ENCODE measurements around the gene CSF2. TPM values are rescaled to one million over a fixed set of nuclear protein-coding genes. Genes with fewer than 3 reads are reported as not detected.

Gene CSF2
- polyA plus RNA-seq, 2 donors, result 0.05 TPM; not detected in 1

DNA sequence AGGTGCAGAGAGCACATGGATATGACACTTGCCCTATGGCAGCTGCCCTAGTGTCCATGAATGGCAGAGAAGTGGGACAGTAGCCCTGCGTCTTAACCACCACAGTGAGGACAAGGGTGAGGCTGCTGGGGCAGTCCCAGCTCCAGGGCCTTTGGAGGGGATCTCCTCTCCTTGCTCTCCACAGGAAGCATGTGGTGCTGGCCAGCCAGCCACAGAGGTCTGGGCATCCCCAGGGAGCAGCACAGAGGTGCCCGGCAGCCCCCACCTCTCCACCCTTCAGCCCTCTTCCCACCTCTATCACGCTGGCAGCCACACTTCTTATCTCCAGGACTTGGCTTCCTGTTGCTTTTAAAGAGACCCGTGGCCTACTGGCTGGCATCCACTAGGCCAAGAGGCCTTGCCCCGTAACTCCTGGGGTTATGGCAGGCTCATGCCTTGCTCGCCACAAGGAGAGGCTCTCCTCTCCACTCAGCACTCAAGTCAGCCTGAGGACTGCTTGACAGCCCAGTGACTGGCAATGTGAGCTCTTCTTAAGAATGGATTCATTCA, 21.9 kb downstream of the CSF2 start:
- Histone ChIP-seq H3K36me3 (ENCODE audit: control insufficient read depth in 2 of 2, insufficient read depth in 2 of 2, low read length in 1 of 2) (no peaks in the 10 kb centered on the region), H3K4me3 (ENCODE audit: low read depth in 1 of 2, low read length in 2 of 2) (no peak overlapping the region), H3K27ac (ENCODE audit: low read depth in 2 of 2, low read length in 1 of 2) (no peak overlapping the region), H3K4me1 (ENCODE audit: control insufficient read depth in 2 of 2, insufficient read depth in 2 of 2, low read length in 1 of 2) (peaks cover 4 to 5% of the 10 kb centered on the region in 2 donors), H3K27me3 (ENCODE audit: control insufficient read depth in 1 of 2, insufficient read depth in 2 of 2, low read length in 2 of 2) (no peaks in the 10 kb centered on the region), H3K9me3 (ENCODE audit: control insufficient read depth in 2 of 2, insufficient read depth in 1 of 2, low read depth in 1 of 2, low read length in 1 of 2) (no peaks in the 10 kb centered on the region)
- WGBS, 2 donors, result 71 to 73% methylated on average over 6 of the region's 6 CpGs

DNA sequence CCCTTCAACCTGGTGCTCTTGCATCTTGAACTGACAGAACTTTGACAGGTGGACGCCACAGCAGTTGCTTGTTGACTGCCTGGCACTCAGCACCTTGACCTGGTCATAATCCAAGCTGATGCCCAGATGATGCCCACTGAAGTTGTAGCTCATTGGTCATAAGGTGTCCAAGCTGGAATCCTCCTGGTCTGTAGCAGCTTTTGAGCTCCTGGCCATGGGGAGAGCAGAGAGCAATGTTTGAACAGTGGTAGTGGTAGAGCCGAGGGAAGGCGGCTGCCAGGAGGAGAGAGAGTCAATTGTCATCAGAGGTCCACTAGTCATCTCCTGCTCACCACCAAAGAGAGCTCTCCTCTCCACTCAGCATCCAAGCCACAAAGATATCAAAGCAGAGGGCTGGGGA, 23.3 kb downstream of the CSF2 start:
- no peaks in the 10 kb centered on the region for H3K27me3 ChIP-seq (ENCODE audit: control insufficient read depth in 1 of 2, insufficient read depth in 2 of 2, low read length in 2 of 2)
- no peaks in the 10 kb centered on the region for H3K36me3 ChIP-seq (ENCODE audit: control insufficient read depth in 2 of 2, insufficient read depth in 2 of 2, low read length in 1 of 2)
- H3K4me3 ChIP-seq (ENCODE audit: low read depth in 1 of 2, low read length in 2 of 2), result no peak overlapping the region
- no peak overlapping the region for H3K27ac ChIP-seq (ENCODE audit: low read depth in 2 of 2, low read length in 1 of 2)
- 86 to 95% methylated on average over 3 of the region's 3 CpGs for whole genome bisulfite sequencing, 2 donors
- H3K4me1 ChIP-seq (ENCODE audit: control insufficient read depth in 2 of 2, insufficient read depth in 2 of 2, low read length in 1 of 2), result peaks cover 4 to 5% of the 10 kb centered on the region in 2 donors
- no peaks in the 10 kb centered on the region for H3K9me3 ChIP-seq (ENCODE audit: control insufficient read depth in 2 of 2, insufficient read depth in 1 of 2, low read depth in 1 of 2, low read length in 1 of 2)

DNA sequence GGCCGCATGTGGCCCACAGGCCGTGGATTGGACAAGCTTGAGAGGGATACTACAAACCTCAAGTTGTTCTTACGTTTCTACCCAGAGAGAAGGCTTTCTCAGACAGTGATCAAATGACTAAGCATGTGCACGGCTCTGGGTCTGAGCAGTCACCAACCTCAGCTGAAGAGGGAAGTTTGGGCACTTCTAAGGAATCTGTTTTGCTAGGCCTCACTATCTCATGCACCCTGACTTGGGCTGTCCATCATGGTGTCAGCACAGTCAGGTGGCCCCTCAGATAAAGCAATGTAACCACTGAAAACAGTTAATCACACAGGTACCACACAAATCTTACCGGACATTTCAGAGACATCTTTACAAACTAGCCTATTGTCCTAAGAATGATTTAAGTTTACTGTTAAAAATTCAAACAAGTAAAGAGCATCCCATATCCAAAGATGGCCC, 24.6 kb downstream of the CSF2 start:
- no peaks in the 10 kb centered on the region for H3K9me3 ChIP-seq (ENCODE audit: control insufficient read depth in 2 of 2, insufficient read depth in 1 of 2, low read depth in 1 of 2, low read length in 1 of 2)
- H3K27ac ChIP-seq (ENCODE audit: low read depth in 2 of 2, low read length in 1 of 2), result no peak overlapping the region
- no peaks in the 10 kb centered on the region for H3K27me3 ChIP-seq (ENCODE audit: control insufficient read depth in 1 of 2, insufficient read depth in 2 of 2, low read length in 2 of 2)
- H3K36me3 ChIP-seq (ENCODE audit: control insufficient read depth in 2 of 2, insufficient read depth in 2 of 2, low read length in 1 of 2), result no peaks in the 10 kb centered on the region
- H3K4me3 ChIP-seq (ENCODE audit: low read depth in 1 of 2, low read length in 2 of 2), result no peak overlapping the region
- WGBS, 2 donors, result 75 to 85% methylated on average over 5 of the region's 5 CpGs
- H3K4me1 ChIP-seq (ENCODE audit: control insufficient read depth in 2 of 2, insufficient read depth in 2 of 2, low read length in 1 of 2), result peaks cover 4 to 5% of the 10 kb centered on the region in 2 donors

DNA sequence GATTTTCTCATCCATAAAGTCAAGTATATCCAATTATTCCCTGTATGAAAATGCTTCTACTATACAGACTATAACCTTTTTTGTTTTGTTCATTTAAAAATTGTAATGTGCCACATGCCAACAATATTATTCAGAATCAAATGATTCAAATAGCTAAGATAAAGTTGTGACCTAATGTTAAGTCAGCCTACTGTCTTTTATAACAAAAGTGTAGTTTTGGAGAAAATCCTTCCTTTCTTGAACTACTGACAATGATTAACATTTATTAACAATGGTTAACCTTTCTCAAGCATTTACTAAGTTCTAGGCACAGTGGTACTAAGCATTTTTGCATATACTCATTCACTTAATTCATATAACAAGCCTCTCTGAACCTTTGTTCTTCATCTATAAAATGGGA, 25.0 kb downstream of the CSF2 start:
- Histone ChIP-seq H3K27ac (ENCODE audit: low read depth in 2 of 2, low read length in 1 of 2) (no peak overlapping the region), H3K27me3 (ENCODE audit: control insufficient read depth in 1 of 2, insufficient read depth in 2 of 2, low read length in 2 of 2) (no peaks in the 10 kb centered on the region), H3K4me1 (ENCODE audit: control insufficient read depth in 2 of 2, insufficient read depth in 2 of 2, low read length in 1 of 2) (peaks cover 4 to 5% of the 10 kb centered on the region in 2 donors), H3K4me3 (ENCODE audit: low read depth in 1 of 2, low read length in 2 of 2) (no peak overlapping the region), H3K36me3 (ENCODE audit: control insufficient read depth in 2 of 2, insufficient read depth in 2 of 2, low read length in 1 of 2) (no peaks in the 10 kb centered on the region), H3K9me3 (ENCODE audit: control insufficient read depth in 2 of 2, insufficient read depth in 1 of 2, low read depth in 1 of 2, low read length in 1 of 2) (no peaks in the 10 kb centered on the region)

DNA sequence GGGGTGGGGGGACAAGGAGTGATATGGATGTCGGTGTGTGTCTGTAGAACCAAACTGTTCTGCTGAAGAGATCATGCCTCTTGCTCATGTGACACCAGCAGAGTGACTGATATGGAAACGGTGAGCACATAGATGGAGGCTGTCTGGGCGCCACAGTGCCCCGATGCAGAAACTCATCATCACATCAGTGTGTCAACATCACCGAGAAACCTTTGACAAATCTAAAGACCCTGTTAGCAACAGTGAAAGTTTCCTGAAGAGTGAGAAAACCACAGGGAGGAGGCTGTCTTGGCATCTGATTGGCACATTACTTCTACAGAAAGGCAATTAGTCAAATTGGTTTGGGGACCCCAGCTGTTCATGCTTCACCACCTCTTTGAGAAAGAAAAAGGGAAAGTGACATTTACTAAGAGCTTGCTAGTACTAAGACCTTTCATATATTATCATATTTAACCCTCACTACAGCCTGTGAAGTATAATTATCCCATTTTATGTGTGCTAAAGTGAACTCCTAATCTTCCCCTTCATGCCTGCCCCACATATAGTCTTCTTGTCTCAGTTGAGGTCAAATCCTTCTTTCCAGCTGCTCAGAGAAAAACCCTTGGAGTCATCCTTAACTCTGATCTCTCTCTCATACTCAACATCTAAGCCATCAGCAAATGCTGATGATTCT, 25.6 kb downstream of the CSF2 start:
- Histone ChIP-seq H3K4me1 (ENCODE audit: control insufficient read depth in 2 of 2, insufficient read depth in 2 of 2, low read length in 1 of 2) (peaks cover 5 to 8% of the 10 kb centered on the region in 2 donors), H3K36me3 (ENCODE audit: control insufficient read depth in 2 of 2, insufficient read depth in 2 of 2, low read length in 1 of 2) (no peaks in the 10 kb centered on the region), H3K27ac (ENCODE audit: low read depth in 2 of 2, low read length in 1 of 2) (no peak overlapping the region), H3K4me3 (ENCODE audit: low read depth in 1 of 2, low read length in 2 of 2) (no peak overlapping the region), H3K27me3 (ENCODE audit: control insufficient read depth in 1 of 2, insufficient read depth in 2 of 2, low read length in 2 of 2) (no peaks in the 10 kb centered on the region), H3K9me3 (ENCODE audit: control insufficient read depth in 2 of 2, insufficient read depth in 1 of 2, low read depth in 1 of 2, low read length in 1 of 2) (no peaks in the 10 kb centered on the region)
- WGBS, 2 donors, result 65 to 68% methylated on average over 5 of the region's 5 CpGs

DNA sequence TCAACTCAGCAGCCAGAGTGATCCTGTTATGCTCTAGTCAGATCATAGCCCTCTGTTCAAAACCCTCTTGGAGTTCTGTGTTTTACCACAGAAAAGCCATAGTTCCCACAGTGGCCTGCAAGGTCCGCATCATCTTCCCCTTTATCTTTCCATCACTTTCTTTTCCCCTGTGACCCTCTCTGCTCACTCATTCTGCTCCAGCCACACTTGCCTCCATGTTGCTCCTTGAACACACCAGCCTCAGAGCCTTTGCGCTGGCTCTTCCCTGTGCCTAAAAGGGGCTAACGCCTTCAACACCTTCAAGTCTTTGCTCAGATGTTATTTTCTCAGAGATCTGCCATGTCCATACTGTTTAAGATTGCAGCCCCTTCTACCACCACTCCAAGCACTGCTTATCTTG, 26.3 kb downstream of the CSF2 start:
- H3K4me3 ChIP-seq (ENCODE audit: low read depth in 1 of 2, low read length in 2 of 2), result no peak overlapping the region
- H3K27me3 ChIP-seq (ENCODE audit: control insufficient read depth in 1 of 2, insufficient read depth in 2 of 2, low read length in 2 of 2), result no peaks in the 10 kb centered on the region
- H3K9me3 ChIP-seq (ENCODE audit: control insufficient read depth in 2 of 2, insufficient read depth in 1 of 2, low read depth in 1 of 2, low read length in 1 of 2), result no peaks in the 10 kb centered on the region
- H3K4me1 ChIP-seq (ENCODE audit: control insufficient read depth in 2 of 2, insufficient read depth in 2 of 2, low read length in 1 of 2), result peaks cover 0 to 8% of the 10 kb centered on the region in 2 donors
- no peak overlapping the region for H3K27ac ChIP-seq (ENCODE audit: low read depth in 2 of 2, low read length in 1 of 2)
- H3K36me3 ChIP-seq (ENCODE audit: control insufficient read depth in 2 of 2, insufficient read depth in 2 of 2, low read length in 1 of 2), result no peaks in the 10 kb centered on the region
- 90 to 92% methylated on average over 3 of the region's 3 CpGs for WGBS, 2 donors

DNA sequence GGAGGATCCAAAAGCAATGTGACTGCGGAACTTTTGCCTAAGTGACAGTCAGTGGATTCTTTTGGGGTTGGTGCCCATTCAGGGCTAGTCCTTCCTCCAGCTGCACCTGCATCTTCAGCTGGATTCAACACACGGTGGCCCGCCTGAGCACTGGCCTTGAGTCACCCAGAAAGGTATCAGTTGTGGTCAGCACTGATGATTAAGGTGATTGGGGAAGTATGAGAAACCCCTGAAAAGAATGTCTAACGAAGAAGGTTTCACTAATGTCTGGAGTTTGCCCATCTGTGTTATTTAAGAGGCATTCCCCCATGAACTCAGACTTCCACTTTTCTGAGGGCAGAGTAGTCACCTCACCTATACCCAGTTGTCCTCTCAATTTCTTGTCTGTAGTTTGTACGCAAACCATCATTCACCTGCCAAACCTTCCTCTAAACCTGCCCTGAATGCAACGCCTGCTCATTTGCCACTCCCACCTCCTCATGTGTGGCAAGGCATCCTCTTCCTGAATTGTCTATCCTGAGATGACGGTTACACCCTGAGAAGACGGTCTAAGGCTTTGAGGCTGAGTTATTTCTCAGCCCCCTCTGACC, 27.2 kb downstream of the CSF2 start:
- peaks cover 0 to 4% of the 10 kb centered on the region in 2 donors for H3K4me1 ChIP-seq (ENCODE audit: control insufficient read depth in 2 of 2, insufficient read depth in 2 of 2, low read length in 1 of 2)
- 75 to 77% methylated on average over 8 of the region's 8 CpGs for WGBS, 2 donors
- no peak overlapping the region for H3K4me3 ChIP-seq (ENCODE audit: low read depth in 1 of 2, low read length in 2 of 2)
- no peaks in the 10 kb centered on the region for H3K36me3 ChIP-seq (ENCODE audit: control insufficient read depth in 2 of 2, insufficient read depth in 2 of 2, low read length in 1 of 2)
- H3K9me3 ChIP-seq (ENCODE audit: control insufficient read depth in 2 of 2, insufficient read depth in 1 of 2, low read depth in 1 of 2, low read length in 1 of 2), result no peaks in the 10 kb centered on the region
- H3K27ac ChIP-seq (ENCODE audit: low read depth in 2 of 2, low read length in 1 of 2), result no peak overlapping the region
- H3K27me3 ChIP-seq (ENCODE audit: control insufficient read depth in 1 of 2, insufficient read depth in 2 of 2, low read length in 2 of 2), result no peaks in the 10 kb centered on the region

DNA sequence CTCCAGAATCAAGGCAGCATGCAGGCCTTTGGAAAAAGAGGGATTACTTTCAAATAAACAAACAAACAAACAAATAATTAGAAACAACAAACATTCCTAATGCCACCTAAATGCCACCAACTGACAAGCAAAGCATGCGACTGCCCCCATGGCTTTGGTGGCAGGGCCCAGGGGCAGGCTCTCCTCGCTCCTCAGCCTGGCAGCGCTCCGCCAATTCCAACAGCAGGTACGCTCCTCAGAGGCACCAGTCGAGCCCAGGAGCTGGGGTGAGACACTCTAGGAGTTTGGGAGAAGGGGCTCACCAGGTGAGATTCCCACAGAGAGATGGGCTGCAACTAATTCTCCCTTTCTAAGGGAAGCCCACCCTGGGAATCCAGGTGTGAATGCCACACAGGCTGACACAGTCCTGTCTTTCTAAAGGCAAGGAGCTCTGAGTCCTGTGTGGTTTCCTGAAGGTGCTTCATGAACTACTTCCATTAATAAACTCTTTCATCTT, 27.8 kb downstream of the CSF2 start:
- Histone ChIP-seq H3K27ac (ENCODE audit: low read depth in 2 of 2, low read length in 1 of 2) (no peak overlapping the region), H3K27me3 (ENCODE audit: control insufficient read depth in 1 of 2, insufficient read depth in 2 of 2, low read length in 2 of 2) (no peaks in the 10 kb centered on the region), H3K9me3 (ENCODE audit: control insufficient read depth in 2 of 2, insufficient read depth in 1 of 2, low read depth in 1 of 2, low read length in 1 of 2) (no peaks in the 10 kb centered on the region), H3K4me3 (ENCODE audit: low read depth in 1 of 2, low read length in 2 of 2) (no peak overlapping the region), H3K36me3 (ENCODE audit: control insufficient read depth in 2 of 2, insufficient read depth in 2 of 2, low read length in 1 of 2) (no peaks in the 10 kb centered on the region), H3K4me1 (ENCODE audit: control insufficient read depth in 2 of 2, insufficient read depth in 2 of 2, low read length in 1 of 2) (peaks cover 0 to 4% of the 10 kb centered on the region in 2 donors)
- WGBS, 2 donors, result 95 to 98% methylated on average over 6 of the region's 6 CpGs

DNA sequence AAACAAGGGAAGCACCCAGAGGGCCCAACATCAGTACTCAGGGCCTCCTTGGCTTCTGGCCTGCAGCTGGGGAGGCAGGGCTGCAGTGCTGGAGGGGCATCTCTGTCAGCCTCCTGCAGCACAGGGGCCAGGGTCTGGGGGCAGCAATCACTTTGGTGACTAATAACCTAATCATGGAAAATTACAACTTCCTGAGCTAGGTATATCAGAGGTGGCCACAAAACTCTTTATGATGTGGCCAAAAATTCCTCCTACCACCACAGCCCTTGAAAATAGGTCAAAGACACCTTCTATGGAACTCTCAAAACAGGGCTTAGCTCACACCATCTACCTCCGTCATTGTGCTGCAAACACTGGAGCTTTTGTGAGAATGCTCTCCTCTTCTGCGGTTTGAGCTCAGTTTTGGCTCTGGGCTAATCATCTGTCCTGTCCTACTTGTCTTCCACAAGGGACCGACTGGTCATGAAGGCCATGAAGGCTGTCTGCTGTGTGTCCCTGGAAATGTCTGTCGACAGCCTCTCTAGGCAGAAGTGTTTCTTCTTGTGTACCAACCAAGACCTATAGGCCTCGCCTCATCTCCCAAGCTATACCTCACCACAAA, 28.6 kb downstream of the CSF2 start:
- Histone ChIP-seq H3K27ac (ENCODE audit: low read depth in 2 of 2, low read length in 1 of 2) (peak overlapping the region in 1 of 2 donors; percentile 26), H3K9me3 (ENCODE audit: control insufficient read depth in 2 of 2, insufficient read depth in 1 of 2, low read depth in 1 of 2, low read length in 1 of 2) (no peaks in the 10 kb centered on the region), H3K4me3 (ENCODE audit: low read depth in 1 of 2, low read length in 2 of 2) (no peak overlapping the region), H3K4me1 (ENCODE audit: control insufficient read depth in 2 of 2, insufficient read depth in 2 of 2, low read length in 1 of 2) (peaks cover 0 to 4% of the 10 kb centered on the region in 2 donors), H3K27me3 (ENCODE audit: control insufficient read depth in 1 of 2, insufficient read depth in 2 of 2, low read length in 2 of 2) (no peaks in the 10 kb centered on the region), H3K36me3 (ENCODE audit: control insufficient read depth in 2 of 2, insufficient read depth in 2 of 2, low read length in 1 of 2) (no peaks in the 10 kb centered on the region)
- whole genome bisulfite sequencing, 2 donors, result 85 to 87% methylated on average over 5 of the region's 5 CpGs
